Measurements from ENCODE around the gene ABLIM2. TPM values are rescaled to one million over a fixed set of nuclear protein-coding genes. Genes with fewer than 3 reads are reported as not detected.

The ABLIM2 gene
- total and polyA plus RNA-seq, 2 experiments from 2014 or later: 1.5 to 4.3 TPM

GRCh38 chr4:8090312-8090711 is 68.3 kb downstream of the ABLIM2 start (continued):
- TF ChIP-seq REST (IDR thresholded peaks at IDR 0.05; ENCODE audit: unreplicated experiment): no peak

DNA sequence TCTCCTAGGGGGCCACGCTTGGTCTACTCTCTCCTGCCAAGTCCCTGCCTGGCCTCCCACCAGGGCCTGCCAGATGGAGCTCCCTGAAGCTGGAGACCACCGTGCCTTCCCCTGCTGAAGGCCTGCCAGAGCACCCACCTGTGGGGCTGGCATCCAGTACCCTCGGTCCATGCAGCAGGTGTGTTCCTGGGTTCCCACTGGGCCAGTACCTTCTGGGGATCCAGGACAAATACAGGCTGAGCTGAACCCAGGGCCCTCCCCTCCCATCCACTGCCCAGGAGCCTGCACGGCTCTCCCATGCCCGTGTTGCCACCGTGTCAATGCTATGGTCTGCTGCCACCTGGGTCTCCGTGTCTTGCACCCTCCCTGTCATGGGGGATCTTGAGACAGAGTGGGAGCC is 68.8 kb downstream of the ABLIM2 start:
- H3K36me3 Mint-ChIP-seq (ENCODE audit: low read depth): peaks cover 19% of the 10 kb centered on the region
- DNase-seq (ENCODE audit: low spot score) (no peak), ATAC-seq (no peak)
- H3K36me3 ChIP-seq (ENCODE audit: insufficient read depth): no peaks in the 10 kb centered on the region; the same call in 1 of the 2 replicates
- no peaks in the 10 kb centered on the region for H3K9me2 ChIP-seq (ENCODE audit: insufficient read depth)
- no peak overlapping the region for H3K4me2 ChIP-seq
- 0 out of 2 replicates have a peak, but pooled peaks cover 4% of the 10 kb centered on the region for H3F3A ChIP-seq (replicated peaks; ENCODE audit: low read depth)
- peaks cover 22% of the 10 kb centered on the region for H3K4me1 Mint-ChIP-seq
- no peak overlapping the region for H3K27ac Mint-ChIP-seq
- H3K9me3 Mint-ChIP-seq: peaks cover 24% of the 10 kb centered on the region
- H3K27me3 Mint-ChIP-seq (ENCODE audit: insufficient read depth, low read depth, poor library complexity): peaks cover 8% of the 10 kb centered on the region
- no peak overlapping the region for H3K4me3 Mint-ChIP-seq
- H3K27ac ChIP-seq (ENCODE audit: low read depth): no peak overlapping the region
- H3K4me1 ChIP-seq (ENCODE audit: insufficient read depth): no peaks in the 10 kb centered on the region
- no peak overlapping the region for H2AFZ ChIP-seq
- no peaks in the 10 kb centered on the region for H3K79me2 ChIP-seq (replicated peaks; ENCODE audit: insufficient read depth)
- no peaks in the 10 kb centered on the region for H4K20me1 ChIP-seq (replicated peaks; ENCODE audit: insufficient read depth)
- no peaks in the 10 kb centered on the region for H3K27me3 ChIP-seq (ENCODE audit: insufficient read depth)
- no peak overlapping the region for H3K4me3 ChIP-seq
- TF ChIP-seq CTCF (conservative IDR thresholded peaks at IDR 0.05; ENCODE audit: low read depth in 2 of 2) (no peak), JUNB (IDR thresholded peaks at IDR 0.05; ENCODE audit: unreplicated experiment) (no peak), CREB1 (CRISPR knock-in tag; IDR thresholded peaks at IDR 0.05; ENCODE audit: low read depth) (no peak), EZH2phosphoT487 (IDR thresholded peaks at IDR 0.05; ENCODE audit: unreplicated experiment) (no peak), ZNF114 (CRISPR knock-in tag; IDR thresholded peaks at IDR 0.05) (no peak), POLR2AphosphoS5 (IDR thresholded peaks at IDR 0.05; ENCODE audit: low read depth) (no peak), NANOG (IDR thresholded peaks at IDR 0.05; ENCODE audit: borderline replicate concordance) (no peak), STAT1 (IDR thresholded peaks at IDR 0.05; ENCODE audit: unreplicated experiment) (no peak), ZNF331 (CRISPR knock-in tag; IDR thresholded peaks at IDR 0.05; ENCODE audit: low read depth) (no peak), REST (IDR thresholded peaks at IDR 0.05; ENCODE audit: unreplicated experiment) (no peak), EZH2 (IDR thresholded peaks at IDR 0.05; ENCODE audit: low read depth, unreplicated experiment) (no peak)
- TF ChIP-seq, protein P1, sequence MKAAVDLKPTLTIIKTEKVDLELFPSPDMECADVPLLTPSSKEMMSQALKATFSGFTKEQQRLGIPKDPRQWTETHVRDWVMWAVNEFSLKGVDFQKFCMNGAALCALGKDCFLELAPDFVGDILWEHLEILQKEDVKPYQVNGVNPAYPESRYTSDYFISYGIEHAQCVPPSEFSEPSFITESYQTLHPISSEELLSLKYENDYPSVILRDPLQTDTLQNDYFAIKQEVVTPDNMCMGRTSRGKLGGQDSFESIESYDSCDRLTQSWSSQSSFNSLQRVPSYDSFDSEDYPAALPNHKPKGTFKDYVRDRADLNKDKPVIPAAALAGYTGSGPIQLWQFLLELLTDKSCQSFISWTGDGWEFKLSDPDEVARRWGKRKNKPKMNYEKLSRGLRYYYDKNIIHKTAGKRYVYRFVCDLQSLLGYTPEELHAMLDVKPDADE (IDR thresholded peaks at IDR 0.05): no peak
